KOPT-K1 (cell line): ENCODE results near the gene KCND3.

Source experiments
- H3K27ac ChIP-seq: fragments of 200-600 bp; sonication (generic); 2 replicates; pipeline ENCODE4 v1.5.1; 2016; ENCODE audit warnings: antibody characterized with exemption, mild to moderate bottlenecking, low read depth, low read length; ENCODE audit not compliant: poor library complexity, severe bottlenecking
- H3K36me3 ChIP-seq: fragments of 200-600 bp; sonication (generic); 2 replicates; pipeline ENCODE4 v1.5.1; 2017; ENCODE audit warnings: antibody characterized with exemption, mild to moderate bottlenecking, low read length, moderate library complexity; ENCODE audit not compliant: insufficient read depth
- H3K9me3 ChIP-seq: fragments of 200-600 bp; sonication (generic); 2 replicates; pipeline ENCODE4 v1.5.1; 2017; ENCODE audit warnings: antibody characterized with exemption, low read length, mild to moderate bottlenecking; ENCODE audit not compliant: insufficient read depth, poor library complexity, severe bottlenecking

The KCND3 gene

DNA sequence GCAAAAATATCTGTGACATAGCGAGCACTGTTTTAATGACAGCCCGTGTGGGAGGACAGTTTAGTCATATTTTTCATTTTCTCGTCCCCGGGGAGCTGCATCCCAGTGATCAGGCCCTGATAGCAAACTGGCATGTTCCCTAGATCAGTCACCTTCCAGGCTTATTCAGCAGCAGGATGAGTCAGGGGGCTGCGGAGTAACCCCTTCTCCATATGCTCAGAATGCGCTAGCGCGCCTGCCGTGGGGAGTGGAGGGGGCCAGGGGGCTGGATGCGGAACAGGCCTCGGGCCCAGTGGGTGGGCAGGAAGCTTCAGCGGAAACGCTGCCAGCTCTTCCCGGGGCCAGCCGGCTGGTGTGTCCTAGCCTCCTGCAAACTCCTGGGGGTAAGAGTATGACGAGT lies 94.0 kb downstream of the KCND3 start:
- Histone ChIP-seq H3K9me3 (no peaks in the 10 kb centered on the region), H3K36me3 (no peaks in the 10 kb centered on the region), H3K27ac (no peak overlapping the region)

DNA sequence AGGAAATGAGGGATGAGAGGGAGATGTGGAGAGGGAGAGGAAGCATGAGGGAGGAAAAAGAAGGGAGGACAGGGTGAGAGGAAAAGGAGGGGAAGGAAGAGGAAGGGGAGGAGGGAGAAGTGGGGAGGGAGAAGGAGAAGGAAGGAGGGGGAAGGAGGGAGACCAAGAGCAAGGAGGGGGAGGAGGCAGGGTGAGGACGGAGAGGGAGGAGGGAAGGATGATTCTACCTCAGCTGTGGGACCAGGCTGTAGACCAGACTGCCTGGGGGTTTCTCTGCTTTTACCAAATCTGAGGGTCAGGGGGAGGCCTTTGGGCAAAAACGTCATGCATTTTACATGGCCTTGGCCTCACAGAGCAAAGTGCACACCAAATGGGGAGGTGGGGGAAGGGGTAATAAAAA lies 94.5 kb downstream of the KCND3 start:
- Histone ChIP-seq H3K27ac (no peak overlapping the region), H3K36me3 (no peaks in the 10 kb centered on the region), H3K9me3 (no peaks in the 10 kb centered on the region)

GRCh38 chr1:111894497-111894896 lies 95.0 kb downstream of the KCND3 start:
- H3K9me3 ChIP-seq = no peaks in the 10 kb centered on the region
- H3K27ac ChIP-seq = no peak overlapping the region
- no peaks in the 10 kb centered on the region for H3K36me3 ChIP-seq

DNA sequence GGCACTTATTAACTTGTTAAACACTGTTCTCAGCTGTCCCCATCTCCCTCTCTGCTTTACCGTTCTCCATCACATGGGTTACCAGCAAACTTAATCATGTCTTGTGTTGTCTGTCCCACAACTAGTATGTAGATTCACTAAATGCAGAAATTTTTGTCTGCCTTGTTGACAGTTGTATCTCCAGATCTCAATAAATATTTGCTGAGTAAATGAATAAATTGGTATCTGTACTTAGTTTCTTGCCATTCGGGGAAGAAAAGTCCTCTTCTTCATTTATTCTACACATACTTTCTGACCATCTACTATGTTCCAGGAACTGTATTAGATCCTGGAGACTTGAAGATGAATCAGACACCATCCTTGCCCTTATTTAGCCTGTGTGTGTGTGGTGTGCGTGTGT lies 97.9 kb downstream of the KCND3 start:
- Histone ChIP-seq H3K27ac (no peak overlapping the region), H3K36me3 (no peaks in the 10 kb centered on the region)

DNA sequence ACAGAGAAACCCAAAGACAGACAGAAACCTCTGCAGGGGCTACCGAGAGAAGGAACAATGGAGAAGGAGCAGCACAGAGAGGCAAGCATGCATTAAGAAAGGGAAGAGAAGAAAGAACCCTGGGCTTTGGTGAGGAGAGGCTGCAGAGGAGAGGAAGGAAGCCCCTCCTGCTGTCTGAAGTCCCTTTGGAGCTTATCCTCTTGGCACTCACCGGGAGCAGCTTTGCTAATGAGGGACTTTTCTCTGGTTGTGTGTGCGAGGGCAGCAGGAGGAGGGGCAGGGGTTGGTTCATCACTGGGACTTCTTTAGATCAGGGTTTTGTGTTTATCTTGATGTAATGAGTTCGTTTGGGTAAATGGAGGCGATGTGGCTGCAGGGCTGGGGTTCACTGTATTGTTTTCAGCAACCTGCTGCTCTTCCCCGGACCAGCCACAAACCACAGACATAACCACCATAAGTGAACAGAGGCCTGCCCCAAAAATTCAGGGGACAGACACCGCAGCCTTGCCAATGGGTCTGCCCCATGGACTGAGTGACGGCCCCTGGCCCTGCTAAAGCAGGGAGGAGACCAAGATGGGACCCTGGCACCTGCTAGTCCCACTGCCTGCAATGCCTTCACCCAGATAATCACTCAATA lies 100.6 kb downstream of the KCND3 start:
- no peaks in the 10 kb centered on the region for H3K9me3 ChIP-seq
- no peaks in the 10 kb centered on the region for H3K36me3 ChIP-seq
- no peak overlapping the region for H3K27ac ChIP-seq

More for the DNA sequence above, 97.9 kb downstream of the KCND3 start:
- H3K9me3 ChIP-seq = no peaks in the 10 kb centered on the region

DNA sequence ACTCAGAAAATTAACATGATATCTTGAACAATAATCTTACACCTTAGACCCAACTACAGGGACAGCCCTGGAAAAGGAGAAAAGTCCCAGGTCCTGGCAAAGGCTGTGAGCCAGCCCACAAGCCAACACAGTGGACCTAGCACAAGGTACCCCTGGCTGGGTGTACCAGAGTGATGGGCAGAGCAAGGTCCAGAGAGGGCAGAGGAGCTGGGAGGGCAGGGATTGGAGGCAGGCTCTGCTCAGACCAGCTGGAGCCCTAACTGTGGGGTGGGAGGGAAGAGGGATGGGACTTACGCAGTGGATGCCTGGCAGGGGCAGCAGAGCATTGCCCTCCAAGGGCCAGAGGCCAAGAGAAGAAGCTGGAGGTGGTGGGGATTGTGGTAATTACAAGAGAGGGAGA lies 101.6 kb downstream of the KCND3 start:
- no peak overlapping the region for H3K27ac ChIP-seq
- H3K36me3 ChIP-seq = no peaks in the 10 kb centered on the region
- no peaks in the 10 kb centered on the region for H3K9me3 ChIP-seq

GRCh38 chr1:111887385-111887784 lies 102.1 kb downstream of the KCND3 start:
- Histone ChIP-seq H3K36me3 (no peaks in the 10 kb centered on the region), H3K27ac (no peak overlapping the region)

DNA sequence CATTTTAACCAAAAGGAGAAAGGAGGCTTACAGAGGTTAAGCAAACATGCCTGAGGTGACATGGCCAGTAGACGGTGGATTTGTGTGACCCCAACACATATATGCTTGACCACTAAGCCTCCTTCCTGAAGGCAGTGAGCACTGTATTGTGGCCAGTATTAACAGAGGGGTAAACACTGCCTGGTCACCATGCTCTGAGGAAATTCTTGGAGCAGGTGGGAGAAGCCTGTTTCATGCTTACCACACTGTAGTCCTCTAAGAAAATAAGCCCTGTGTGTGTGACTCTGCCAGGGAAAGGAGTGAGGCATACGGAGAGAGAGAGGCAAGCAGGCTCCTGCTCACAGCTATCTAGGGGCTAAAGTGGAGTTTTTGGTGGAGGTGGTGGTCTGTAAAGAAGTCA lies 102.7 kb downstream of the KCND3 start:
- Histone ChIP-seq H3K27ac (no peak overlapping the region), H3K36me3 (no peaks in the 10 kb centered on the region), H3K9me3 (no peaks in the 10 kb centered on the region)

More at GRCh38 chr1:111887385-111887784, 102.1 kb downstream of the KCND3 start:
- no peaks in the 10 kb centered on the region for H3K9me3 ChIP-seq

DNA sequence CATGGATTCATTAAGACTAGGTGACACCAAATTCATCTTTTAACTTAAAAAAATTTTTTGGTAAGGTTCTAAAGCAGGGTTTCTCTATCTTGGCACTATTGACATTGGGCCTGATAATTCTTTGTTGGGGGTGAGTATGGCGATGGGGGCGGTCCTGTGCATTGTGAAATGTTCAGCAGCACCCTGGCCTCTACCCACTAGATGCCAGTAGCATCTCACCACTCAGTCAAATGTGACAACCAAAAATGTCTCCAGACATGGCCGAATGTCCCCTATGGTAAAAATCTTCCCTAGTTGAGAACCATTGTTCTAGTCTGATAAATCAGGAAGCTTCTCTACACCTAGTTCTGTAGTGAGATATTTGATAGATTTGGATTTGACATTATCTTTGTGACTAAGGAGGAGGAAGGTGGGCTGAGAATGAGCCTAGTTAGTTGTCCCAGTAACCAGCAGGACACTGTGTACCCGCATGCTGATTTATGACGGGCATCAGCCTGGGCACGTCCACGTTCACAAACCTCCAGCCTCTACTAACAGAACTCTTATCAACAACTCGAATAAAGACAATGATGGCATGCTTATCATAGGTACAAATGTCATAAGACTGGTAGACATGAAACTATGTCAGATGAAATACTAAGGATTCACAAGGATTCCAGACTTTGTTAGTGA lies 104.6 kb downstream of the KCND3 start:
- no peak overlapping the region for H3K27ac ChIP-seq
- no peaks in the 10 kb centered on the region for H3K36me3 ChIP-seq
- H3K9me3 ChIP-seq = no peaks in the 10 kb centered on the region

DNA sequence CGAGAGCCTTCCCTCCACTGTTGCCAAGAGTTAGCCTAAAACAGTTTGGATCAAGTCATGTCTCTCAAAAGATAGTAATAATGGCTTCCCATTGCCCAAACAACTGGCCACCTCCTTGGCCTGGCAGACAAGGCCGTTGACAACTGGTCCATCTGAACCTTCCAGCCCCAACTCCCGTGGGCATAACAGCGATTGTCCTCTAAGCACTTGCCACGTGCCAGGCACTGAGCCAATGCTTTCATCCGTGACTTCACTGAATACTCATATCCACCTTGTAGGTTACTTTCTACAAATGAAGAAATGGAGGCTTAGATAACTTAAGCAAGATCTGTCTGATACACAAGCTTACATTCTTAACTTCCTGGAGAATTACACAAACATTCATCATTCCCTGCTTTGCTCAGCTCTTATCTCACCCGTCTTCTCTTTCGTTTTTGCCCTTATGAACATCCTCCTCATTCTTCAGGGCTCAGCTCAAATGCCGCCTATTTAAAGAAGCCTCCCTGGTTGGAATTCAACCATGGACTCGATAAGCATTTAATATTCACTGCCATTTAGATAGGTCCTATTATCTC lies 106.4 kb downstream of the KCND3 start:
- Histone ChIP-seq H3K27ac (no peak overlapping the region), H3K36me3 (no peaks in the 10 kb centered on the region), H3K9me3 (no peaks in the 10 kb centered on the region)

GRCh38 chr1:111882559-111882958 lies 106.9 kb downstream of the KCND3 start:
- no peaks in the 10 kb centered on the region for H3K36me3 ChIP-seq
- no peaks in the 10 kb centered on the region for H3K9me3 ChIP-seq

DNA sequence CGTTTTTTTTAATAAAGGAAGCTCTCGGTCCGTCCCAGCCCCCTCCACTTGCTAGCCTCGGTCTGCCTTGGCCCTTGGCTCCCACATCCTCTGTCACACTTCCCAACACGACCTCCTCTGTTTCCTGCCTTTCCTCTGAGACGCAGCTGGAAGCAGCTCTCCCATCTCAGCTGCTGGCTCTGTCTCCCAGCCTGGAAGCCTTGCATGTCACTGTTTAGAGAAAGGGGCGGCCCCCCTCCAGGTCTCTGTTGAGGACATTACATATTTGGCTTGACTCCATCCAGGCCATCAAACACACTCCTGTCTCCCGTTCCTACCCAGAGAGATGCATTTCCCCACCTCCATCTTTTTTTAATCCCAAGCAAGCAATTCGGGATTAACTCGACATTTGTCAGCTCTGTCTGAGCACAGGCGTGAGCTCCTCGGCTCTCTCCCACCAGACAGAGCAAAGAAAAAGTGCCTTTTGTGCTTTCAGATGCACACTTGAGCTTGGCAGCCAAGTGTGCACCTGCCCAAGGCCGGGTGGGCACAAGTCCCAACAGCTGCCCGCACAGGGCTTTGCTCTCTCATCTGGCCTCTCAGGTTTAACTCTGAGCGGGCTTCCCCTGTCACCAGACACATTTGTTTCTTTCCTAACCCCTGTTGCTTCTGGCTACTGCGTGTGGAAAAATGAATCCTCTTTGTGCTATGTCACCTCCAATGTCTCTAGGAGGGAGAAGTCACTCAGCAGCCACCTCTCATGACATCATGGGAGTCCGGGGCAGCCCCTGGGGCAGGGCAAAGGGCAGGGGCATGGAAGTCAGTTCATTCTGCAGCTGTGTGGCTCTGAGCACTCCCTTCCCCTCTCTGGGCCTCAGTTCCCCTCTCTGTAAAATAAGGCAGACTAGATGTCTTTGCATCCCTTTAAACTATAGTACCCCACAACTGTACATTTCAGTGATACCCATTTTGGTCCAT lies 108.3 kb downstream of the KCND3 start:
- H3K27ac ChIP-seq = no peak overlapping the region
- H3K9me3 ChIP-seq = no peaks in the 10 kb centered on the region
- no peaks in the 10 kb centered on the region for H3K36me3 ChIP-seq

More at GRCh38 chr1:111882559-111882958, 106.9 kb downstream of the KCND3 start:
- no peak overlapping the region for H3K27ac ChIP-seq

DNA sequence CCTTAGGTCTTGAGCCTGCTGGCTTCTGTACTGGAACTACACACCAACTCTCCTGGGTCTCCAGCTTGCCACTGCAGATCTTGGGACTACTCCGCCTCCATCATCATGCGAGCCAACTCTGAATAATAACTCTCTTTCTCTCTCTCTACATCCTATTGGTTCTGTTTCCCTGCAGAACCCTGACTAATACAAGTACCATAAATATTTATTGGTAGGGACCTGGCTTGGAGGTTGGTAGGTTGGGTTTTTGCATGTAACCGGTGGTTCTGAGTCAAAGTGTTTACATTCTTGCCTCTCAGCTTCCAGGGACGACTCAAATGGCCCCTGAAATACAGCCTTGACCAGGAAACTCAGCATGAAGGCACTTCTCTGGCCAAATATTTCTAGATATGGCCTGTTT lies 110.4 kb downstream of the KCND3 start:
- H3K36me3 ChIP-seq = no peaks in the 10 kb centered on the region
- peaks cover 3% of the 10 kb centered on the region for H3K9me3 ChIP-seq
- H3K27ac ChIP-seq = no peak overlapping the region

DNA sequence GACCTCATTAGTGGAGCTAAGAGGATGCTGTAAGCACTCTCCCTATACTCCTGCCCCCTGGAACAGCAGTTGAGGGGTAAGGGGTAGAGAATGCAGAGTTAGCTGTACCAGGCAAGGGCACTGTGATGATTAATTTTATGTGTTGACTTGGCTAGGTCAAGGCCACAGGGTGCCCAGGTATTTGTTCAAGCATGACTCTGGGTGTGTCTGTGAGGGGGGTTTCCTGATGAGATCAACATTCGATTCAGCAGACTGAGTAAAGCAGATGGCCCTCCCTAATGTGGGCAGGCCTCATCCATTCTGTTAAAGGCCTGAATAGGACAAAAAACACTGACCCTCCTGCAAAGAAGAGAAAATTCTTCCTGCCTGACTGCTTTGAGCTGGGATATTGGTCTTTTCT lies 110.8 kb downstream of the KCND3 start:
- H3K27ac ChIP-seq = no peak overlapping the region
- H3K36me3 ChIP-seq = no peaks in the 10 kb centered on the region
- peaks cover 3% of the 10 kb centered on the region for H3K9me3 ChIP-seq

DNA sequence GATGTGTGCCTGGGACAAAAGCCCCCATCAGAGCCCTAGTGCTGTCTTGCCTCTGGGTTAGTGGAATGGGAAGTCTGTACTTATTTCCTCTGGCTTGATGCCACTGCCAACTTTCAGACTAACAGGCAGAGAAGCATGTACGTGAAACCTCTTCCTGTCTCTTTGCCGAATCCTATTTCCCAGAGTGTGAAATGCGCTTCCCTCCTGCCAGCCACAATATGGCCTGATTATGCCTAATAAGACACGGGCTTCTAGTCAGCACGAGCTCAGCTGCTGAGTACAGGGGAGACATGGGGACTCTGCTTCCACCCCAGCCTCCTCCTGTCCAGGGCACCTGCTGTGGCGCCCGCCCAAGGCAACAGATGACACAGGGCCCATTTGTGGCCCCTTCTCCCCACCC lies 111.4 kb downstream of the KCND3 start:
- Histone ChIP-seq H3K27ac (no peak overlapping the region), H3K9me3 (peaks cover 3% of the 10 kb centered on the region), H3K36me3 (no peaks in the 10 kb centered on the region)
